H9 (cell line): ENCODE data around the gene MYBBP1A. TPM values are rescaled to one million over a fixed set of nuclear protein-coding genes. Genes with fewer than 3 reads are reported as not detected.

ENCODE experiments used
- DNase-seq: peaks from one replicate; pipeline ENCODE4 v3.0.0-alpha.2; 2017
- H2AFZ ChIP-seq: one replicate; pipeline ENCODE4 v1.6.1; 2013; ENCODE audit warnings: mild to moderate bottlenecking, low read length, control low read depth, moderate library complexity
- H2AK5ac ChIP-seq: 2 replicates; pipeline ENCODE4 v1.6.1; 2013; ENCODE audit warnings: low read length, control low read depth, mixed read lengths; ENCODE audit not compliant: insufficient read length
- H2BK120ac ChIP-seq: one replicate; pipeline ENCODE4 v1.6.1; 2013; ENCODE audit warnings: low read depth, mild to moderate bottlenecking, low read length, control low read depth, inconsistent platforms; ENCODE audit not compliant: poor library complexity, severe bottlenecking
- H2BK12ac ChIP-seq: 2 replicates; pipeline ENCODE4 v1.6.1; 2013; ENCODE audit warnings: low read length, control low read depth, mixed read lengths, low read depth; ENCODE audit not compliant: insufficient read length
- H2BK15ac ChIP-seq: 2 replicates; pipeline ENCODE4 v1.6.1; 2013; ENCODE audit warnings: low read depth, low read length, control low read depth
- H2BK20ac ChIP-seq: one replicate; pipeline ENCODE4 v1.6.1; 2013; ENCODE audit warnings: low read depth, mild to moderate bottlenecking, low read length, control low read depth, inconsistent platforms; ENCODE audit not compliant: poor library complexity, severe bottlenecking
- H2BK5ac ChIP-seq: 2 replicates; pipeline ENCODE4 v1.6.1; 2013; ENCODE audit warnings: low read length, control low read depth, mixed read lengths; ENCODE audit not compliant: insufficient read length
- H3K14ac ChIP-seq: 2 replicates; pipeline ENCODE4 v1.6.1; 2013; ENCODE audit warnings: low read length, control low read depth; ENCODE audit not compliant: insufficient read depth
- H3K18ac ChIP-seq: 2 replicates; pipeline ENCODE4 v1.6.1; 2013; ENCODE audit warnings: low read depth, mild to moderate bottlenecking, mixed read lengths, low read length, control low read depth; ENCODE audit not compliant: insufficient read length
- H3K23ac ChIP-seq: 2 replicates; pipeline ENCODE4 v1.6.1; 2013; ENCODE audit warnings: low read length, control low read depth, mixed read lengths, low read depth; ENCODE audit not compliant: insufficient read length
- H3K23me2 ChIP-seq: 2 replicates; pipeline ENCODE4 v1.6.1; 2013; ENCODE audit warnings: low read depth, mild to moderate bottlenecking, mixed read lengths, low read length, control low read depth; ENCODE audit not compliant: insufficient read length, poor library complexity, severe bottlenecking
- H3K27ac ChIP-seq: 2 replicates; pipeline ENCODE4 v1.5.1; 2013; ENCODE audit warnings: low read length, control low read depth, mixed read lengths, low read depth; ENCODE audit not compliant: insufficient read length
- H3K27me3 ChIP-seq: 2 replicates; pipeline ENCODE4 v1.6.1; 2013; ENCODE audit warnings: low read length, control low read depth, inconsistent platforms; ENCODE audit not compliant: insufficient read depth
- H3K4ac ChIP-seq: 2 replicates; pipeline ENCODE4 v1.6.1; 2013; ENCODE audit warnings: low read depth, mild to moderate bottlenecking, control low read depth, inconsistent platforms, low read length, moderate library complexity
- H3K4me1 ChIP-seq: 2 replicates; pipeline ENCODE4 v1.6.1; 2013; ENCODE audit warnings: low read length, control low read depth, inconsistent platforms; ENCODE audit not compliant: insufficient read depth
- H3K4me2 ChIP-seq: 2 replicates; pipeline ENCODE4 v1.6.1; 2013; ENCODE audit warnings: low read length, control low read depth, mixed read lengths; ENCODE audit not compliant: insufficient read length, insufficient read depth
- H3K56ac ChIP-seq: 2 replicates; pipeline ENCODE4 v1.6.1; 2013; ENCODE audit warnings: low read depth, mild to moderate bottlenecking, mixed read lengths, low read length, control low read depth; ENCODE audit not compliant: insufficient read length
- H3K79me1 ChIP-seq: 2 replicates; pipeline ENCODE4 v1.6.1; 2013; ENCODE audit warnings: low read depth, mild to moderate bottlenecking, moderate library complexity, low read length, control low read depth, inconsistent platforms; ENCODE audit not compliant: insufficient read depth, poor library complexity, severe bottlenecking
- H3K79me2 ChIP-seq: 2 replicates; pipeline ENCODE4 v1.6.1; 2013; ENCODE audit warnings: low read length, control low read depth, inconsistent platforms; ENCODE audit not compliant: insufficient read depth
- H3K9ac ChIP-seq: 2 replicates; pipeline ENCODE4 v1.6.1; 2013; ENCODE audit warnings: low read length, control low read depth, mixed read lengths; ENCODE audit not compliant: insufficient read length; ENCODE audit errors: extremely low read depth
- H3K9me3 ChIP-seq: one replicate; pipeline ENCODE4 v1.6.1; 2013; ENCODE audit warnings: low read depth, low read length, inconsistent platforms; ENCODE audit not compliant: control insufficient read depth
- H3T11ph ChIP-seq: one replicate; pipeline ENCODE4 v1.6.1; 2013; ENCODE audit warnings: mild to moderate bottlenecking, low read length, control low read depth, inconsistent platforms
- H4K20me1 ChIP-seq: one replicate; pipeline ENCODE4 v1.6.1; 2013; ENCODE audit not compliant: control insufficient read depth, insufficient read length, insufficient read depth
- H4K5ac ChIP-seq: 2 replicates; pipeline ENCODE4 v1.6.1; 2013; ENCODE audit warnings: low read depth, mild to moderate bottlenecking, mixed read lengths, low read length, control low read depth; ENCODE audit not compliant: insufficient read length
- H4K8ac ChIP-seq: replicated peaks from 2 replicates; pipeline ENCODE4 v1.6.1; 2013; ENCODE audit warnings: low read length, control low read depth, mixed read lengths, low read depth; ENCODE audit not compliant: insufficient read length
- H4K91ac ChIP-seq: 2 replicates; pipeline ENCODE4 v1.6.1; 2013; ENCODE audit warnings: low read depth, mild to moderate bottlenecking, moderate library complexity, mixed read lengths, low read length, control low read depth; ENCODE audit not compliant: insufficient read length
- H3K27ac Mint-ChIP-seq, 3 experiments: 2 replicates in 2 of 3; 3 replicates in 1 of 3; pipeline ENCODE4 v1.8.0; 2020 to 2021; ENCODE audit warnings: mixed read lengths in 3 of 3, mild to moderate bottlenecking in 1 of 3, moderate library complexity in 1 of 3
- H3K27me3 Mint-ChIP-seq: 2 replicates; pipeline ENCODE4 v1.8.0; 2021; ENCODE audit warnings: low read depth, mild to moderate bottlenecking, moderate library complexity, mixed read lengths
- H3K36me3 Mint-ChIP-seq, 3 experiments: 2 replicates in 2 of 3; 3 replicates in 1 of 3; pipeline ENCODE4 v1.8.0; 2020 to 2021; ENCODE audit warnings: low read depth in 3 of 3, mixed read lengths in 3 of 3; ENCODE audit not compliant: insufficient read depth in 1 of 3
- H3K4me1 Mint-ChIP-seq, 2 experiments: 2 replicates each; pipeline ENCODE4 v1.8.0; 2020; ENCODE audit warnings: mixed read lengths in 2 of 2
- H3K4me3 Mint-ChIP-seq, 2 experiments: 2 replicates in 1 of 2; 3 replicates in 1 of 2; pipeline ENCODE4 v1.8.0; 2020 to 2021; ENCODE audit warnings: mild to moderate bottlenecking in 2 of 2, mixed read lengths in 2 of 2, moderate library complexity in 1 of 2
- H3K9me3 Mint-ChIP-seq, 2 experiments: 2 replicates in 1 of 2; 3 replicates in 1 of 2; pipeline ENCODE4 v1.8.0; 2020; ENCODE audit warnings: mild to moderate bottlenecking in 2 of 2, mixed read lengths in 2 of 2, moderate library complexity in 1 of 2
- WGBS: extraction: QIAGEN DNeasy Blood & Tissue Kit; methylation state at CpG from one replicate; pipeline ENCODE4 v1.1.7; 2013; ENCODE audit warnings: missing lambda C conversion rate, low lambda C conversion rate, mixed read lengths; ENCODE audit not compliant: insufficient read length; ENCODE audit errors: extremely low coverage; 5-methylcytosine and 5-hydroxymethylcytosine counted together
- total RNA-seq: library from RNA; stranded (reverse); gene quantifications from 2 replicates; pipeline ENCODE4 v1.2.1, GENCODE V29; 2021
- TF ChIP-seq, protein P1 (sequence below): fragments of 200-600 bp; sonication (generic); conservative IDR thresholded peaks from 3 replicates; pipeline ENCODE4 v1.8.0; 2021; ENCODE audit warnings: antibody characterized with exemption, mild to moderate bottlenecking

MYBBP1A gene
- total RNA-seq, 1 experiment from 2014 or later = 181 TPM

DNA sequence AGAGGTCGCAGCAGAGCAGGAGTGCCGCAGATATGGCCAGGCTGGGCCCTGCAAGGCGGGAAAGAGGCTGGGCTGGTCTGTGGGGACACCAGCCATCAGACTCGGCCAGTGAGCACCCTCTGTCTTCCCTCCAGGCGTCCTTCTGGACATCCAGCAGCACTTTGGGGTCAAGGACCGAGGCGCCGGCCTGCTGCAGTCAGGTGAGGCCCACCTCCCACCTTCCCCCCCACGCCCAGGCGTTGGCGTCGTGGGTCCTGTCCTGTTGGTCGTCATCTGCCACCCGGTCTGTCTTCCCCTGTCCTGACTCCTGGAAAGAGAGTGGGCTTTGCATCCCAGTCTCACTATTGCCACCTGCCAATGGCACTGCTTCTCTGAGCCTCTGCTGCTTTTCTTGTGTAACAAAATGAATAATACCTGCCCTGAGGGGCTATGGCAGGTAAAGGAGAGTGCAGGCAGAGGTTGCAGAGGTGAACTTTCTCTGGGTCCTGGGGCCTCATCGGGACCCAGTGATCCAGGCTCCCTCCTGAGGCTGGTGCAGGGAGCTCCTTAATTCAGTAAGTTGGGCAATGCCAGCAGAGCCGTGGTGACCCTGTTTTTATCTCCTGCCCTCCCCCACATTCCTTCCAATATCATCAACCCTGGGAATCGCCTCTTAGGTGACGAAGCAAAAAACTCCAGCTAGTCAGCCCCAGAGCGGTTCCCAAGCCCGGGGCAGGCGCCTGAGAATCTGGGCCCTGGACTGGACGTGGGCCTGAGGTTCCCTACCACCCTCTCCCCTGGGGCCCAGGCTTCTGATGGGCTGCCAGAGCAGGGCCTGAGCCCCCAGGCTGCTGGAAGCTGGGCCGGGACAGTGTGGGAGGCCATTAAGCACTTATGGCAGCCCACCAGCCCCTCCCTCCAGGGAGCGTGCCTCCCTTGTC is 41.8 kb downstream of the MYBBP1A start:
- H4K8ac ChIP-seq = no peak overlapping the region
- no peaks in the 10 kb centered on the region for H3K79me2 ChIP-seq
- H3K9me3 Mint-ChIP-seq = no peaks in the 10 kb centered on the region; a peak in 1 of 5 replicates
- no peak overlapping the region for H2AFZ ChIP-seq
- WGBS = no CpG with 5 or more reads among the region's 24 CpGs
- no peak overlapping the region for H2BK12ac ChIP-seq
- H3K4me2 ChIP-seq = no peak overlapping the region
- H3K4me1 ChIP-seq = no peaks in the 10 kb centered on the region
- TF ChIP-seq, protein P1, sequence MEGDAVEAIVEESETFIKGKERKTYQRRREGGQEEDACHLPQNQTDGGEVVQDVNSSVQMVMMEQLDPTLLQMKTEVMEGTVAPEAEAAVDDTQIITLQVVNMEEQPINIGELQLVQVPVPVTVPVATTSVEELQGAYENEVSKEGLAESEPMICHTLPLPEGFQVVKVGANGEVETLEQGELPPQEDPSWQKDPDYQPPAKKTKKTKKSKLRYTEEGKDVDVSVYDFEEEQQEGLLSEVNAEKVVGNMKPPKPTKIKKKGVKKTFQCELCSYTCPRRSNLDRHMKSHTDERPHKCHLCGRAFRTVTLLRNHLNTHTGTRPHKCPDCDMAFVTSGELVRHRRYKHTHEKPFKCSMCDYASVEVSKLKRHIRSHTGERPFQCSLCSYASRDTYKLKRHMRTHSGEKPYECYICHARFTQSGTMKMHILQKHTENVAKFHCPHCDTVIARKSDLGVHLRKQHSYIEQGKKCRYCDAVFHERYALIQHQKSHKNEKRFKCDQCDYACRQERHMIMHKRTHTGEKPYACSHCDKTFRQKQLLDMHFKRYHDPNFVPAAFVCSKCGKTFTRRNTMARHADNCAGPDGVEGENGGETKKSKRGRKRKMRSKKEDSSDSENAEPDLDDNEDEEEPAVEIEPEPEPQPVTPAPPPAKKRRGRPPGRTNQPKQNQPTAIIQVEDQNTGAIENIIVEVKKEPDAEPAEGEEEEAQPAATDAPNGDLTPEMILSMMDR = no peak; the same call in 2 of the 3 replicates
- H3K4me1 Mint-ChIP-seq = peaks cover 7 to 20% of the 10 kb centered on the region in 2 experiments
- no peaks in the 10 kb centered on the region for H3K23me2 ChIP-seq
- H3K4ac ChIP-seq = no peak overlapping the region
- H3K27me3 Mint-ChIP-seq = peaks cover 28% of the 10 kb centered on the region
- H3K14ac ChIP-seq = peak overlapping the region; percentile 5
- no peak overlapping the region for H3K4me3 Mint-ChIP-seq
- no peak overlapping the region for H2BK5ac ChIP-seq
- H3K9ac ChIP-seq = no peak overlapping the region
- no peak overlapping the region for H4K5ac ChIP-seq
- DNase-seq = no peak
- H4K20me1 ChIP-seq = no peaks in the 10 kb centered on the region
- H3K27ac ChIP-seq = no peak overlapping the region
- no peaks in the 10 kb centered on the region for H3K9me3 ChIP-seq
- H3K18ac ChIP-seq = no peak overlapping the region
- H4K91ac ChIP-seq = no peak overlapping the region
- H3K27ac Mint-ChIP-seq = peak overlapping the region in 1 of 3 experiments; percentile 31; a peak in 1 of 7 replicates
- H3K36me3 Mint-ChIP-seq = no peaks in the 10 kb centered on the region
- no peak overlapping the region for H2BK15ac ChIP-seq
- H3K56ac ChIP-seq = no peak overlapping the region
- no peaks in the 10 kb centered on the region for H3K27me3 ChIP-seq
- no peaks in the 10 kb centered on the region for H3K79me1 ChIP-seq
- no peak overlapping the region for H2BK20ac ChIP-seq
- no peak overlapping the region for H2BK120ac ChIP-seq
- no peak overlapping the region for H3T11ph ChIP-seq
- H3K23ac ChIP-seq = no peak overlapping the region
- H2AK5ac ChIP-seq = no peak overlapping the region
